Activated T-cell treated with anti-CD3 and anti-CD28 coated beads for 4 hours (primary cell): ENCODE measurements around the gene SH2B2.

ENCODE experiments used
- DNase-seq: peaks from one replicate; pipeline ENCODE4 v3.0.0-alpha.2; 2020

Gene SH2B2

GRCh38 chr7:102286237-102287110 is at the start of gene SH2B2:
SH2B2 (plus strand) TSS chr7:102286868; CDS start chr7:102300551, 13,683 bp downstream.
- DNase-seq: no peak

GRCh38 chr7:102239206-102239820 is 47.4 kb upstream of the SH2B2 start:
- no peak for DNase-seq

GRCh38 chr7:102241431-102241830 is 45.2 kb upstream of the SH2B2 start:
- no peak for DNase-seq

DNA sequence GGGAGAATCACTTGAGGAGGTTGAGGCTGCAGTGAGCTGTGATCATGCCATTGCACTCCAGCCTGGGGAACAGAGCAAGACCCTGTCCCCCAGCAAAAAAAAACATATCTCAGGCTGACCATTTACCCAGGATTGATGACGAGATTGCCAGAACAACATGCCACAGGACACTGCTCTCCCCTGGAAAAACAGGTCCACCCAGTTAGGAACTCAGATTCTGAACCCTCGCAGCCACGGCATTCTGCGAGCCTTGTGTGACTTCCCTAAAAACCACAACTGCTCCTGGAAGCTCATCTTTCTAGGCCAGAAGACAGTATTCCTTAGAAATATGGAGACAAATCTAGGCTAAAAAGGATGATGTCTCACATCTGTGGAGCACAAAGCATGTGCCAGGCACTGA is 42.1 kb upstream of the SH2B2 start:
- no peak for DNase-seq

GRCh38 chr7:102248081-102248455 is 38.6 kb upstream of the SH2B2 start:
- no peak for DNase-seq

DNA sequence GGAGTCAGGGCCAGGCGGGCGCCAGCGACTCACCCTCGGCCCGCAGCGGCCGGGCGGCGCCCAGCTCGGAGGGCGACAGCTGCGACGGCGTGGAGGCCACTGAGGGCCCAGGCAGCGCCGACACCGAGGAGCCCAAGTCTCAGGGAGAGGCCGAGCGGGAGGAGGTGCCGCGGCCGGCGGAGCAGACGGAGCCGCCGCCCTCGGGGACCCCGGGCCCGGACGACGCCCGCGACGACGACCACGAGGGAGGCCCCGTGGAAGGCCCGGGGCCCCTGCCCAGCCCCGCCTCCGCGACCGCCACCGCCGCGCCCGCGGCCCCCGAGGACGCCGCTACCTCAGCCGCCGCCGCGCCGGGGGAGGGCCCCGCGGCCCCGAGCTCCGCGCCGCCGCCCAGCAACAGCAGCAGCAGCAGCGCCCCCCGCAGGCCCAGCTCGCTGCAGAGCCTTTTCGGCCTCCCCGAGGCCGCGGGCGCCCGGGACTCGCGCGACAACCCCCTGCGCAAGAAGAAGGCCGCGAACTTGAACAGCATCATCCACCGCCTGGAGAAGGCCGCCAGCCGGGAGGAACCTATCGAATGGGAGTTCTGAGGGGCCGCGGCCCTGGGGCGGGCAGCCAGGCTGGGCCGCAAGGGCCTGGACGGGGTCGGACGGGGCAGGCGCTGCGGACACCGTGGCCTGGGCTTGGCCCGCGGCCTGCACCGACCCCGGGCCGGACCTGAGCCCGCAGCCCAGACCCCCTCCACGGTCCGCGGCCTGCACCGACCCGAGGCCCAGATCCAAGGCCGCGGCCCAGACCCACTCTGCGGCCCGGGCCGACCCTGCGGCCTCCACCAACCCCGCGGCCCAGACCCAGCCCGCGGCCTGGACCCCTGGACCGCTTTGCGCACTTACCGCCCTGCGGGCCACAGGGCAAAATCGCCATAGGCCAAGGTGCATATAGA is 37.9 kb upstream of the SH2B2 start:
- no peak for DNase-seq

DNA sequence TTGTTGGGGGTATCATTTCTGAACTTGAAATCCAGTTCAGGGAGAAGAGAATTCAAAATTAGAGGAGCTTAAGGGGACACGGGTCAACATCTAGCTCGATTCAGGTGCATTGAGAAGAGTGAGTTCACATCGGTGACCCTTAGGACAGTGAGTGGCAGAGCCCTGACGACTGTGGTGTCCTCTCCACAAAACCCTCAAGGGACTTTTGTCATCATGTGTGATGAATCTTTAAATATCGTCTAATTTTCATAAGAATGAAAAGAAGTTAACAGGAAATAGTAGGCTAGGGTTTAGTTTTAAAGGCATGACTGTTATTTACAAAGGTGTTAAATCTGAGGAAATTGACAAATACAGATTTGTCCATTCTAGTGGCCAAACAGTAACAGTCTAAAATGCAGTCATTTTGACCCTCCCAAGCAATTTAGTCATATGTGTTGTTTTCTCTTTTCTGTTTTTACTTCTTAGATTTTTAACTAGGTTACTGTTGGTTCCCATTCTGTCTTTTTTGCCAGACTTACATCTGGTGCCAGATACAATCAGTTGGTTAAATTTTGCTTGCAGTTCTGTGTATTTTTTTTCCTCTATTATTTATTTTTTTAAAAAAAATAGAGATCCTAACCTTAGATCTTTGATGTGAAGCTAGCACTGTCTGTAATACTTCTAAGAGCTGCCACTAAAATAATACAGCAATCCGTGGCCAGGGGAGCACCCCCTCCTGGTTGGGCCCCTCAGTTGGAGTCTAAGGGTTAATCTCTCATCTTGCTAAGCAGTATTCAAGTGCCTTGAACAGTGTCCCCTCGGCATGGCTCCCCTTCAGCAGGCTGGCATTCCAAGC is 34.9 kb upstream of the SH2B2 start:
- no peak for DNase-seq

- no peak for DNase-seq
Observed at GRCh38 chr7:102252366-102252982, 34.2 kb upstream of the SH2B2 start.

GRCh38 chr7:102253066-102253972 is 33.3 kb upstream of the SH2B2 start:
- no peak for DNase-seq

- DNase-seq: no peak
Observed at GRCh38 chr7:102253973-102254370, 32.7 kb upstream of the SH2B2 start.

DNA sequence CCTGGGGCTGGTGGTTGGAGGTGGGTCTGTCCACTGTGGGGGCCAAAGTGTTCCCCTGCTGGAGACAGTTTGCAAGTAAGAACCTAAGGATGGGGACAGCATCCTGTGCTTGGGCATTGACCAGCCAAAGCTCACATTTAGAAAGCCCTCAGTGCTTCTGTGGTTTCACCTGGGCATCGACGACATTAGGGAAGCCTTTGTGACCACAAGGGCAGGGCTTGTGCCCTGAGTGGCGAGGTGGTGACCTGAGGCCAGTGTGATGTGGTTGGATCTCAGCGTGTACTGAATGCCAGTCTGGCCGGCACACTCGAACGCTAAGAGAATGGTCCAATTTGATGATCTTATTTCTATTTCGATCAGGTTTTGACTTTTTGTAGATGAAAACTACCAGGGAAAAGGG is 32.1 kb upstream of the SH2B2 start:
- no peak for DNase-seq

DNA sequence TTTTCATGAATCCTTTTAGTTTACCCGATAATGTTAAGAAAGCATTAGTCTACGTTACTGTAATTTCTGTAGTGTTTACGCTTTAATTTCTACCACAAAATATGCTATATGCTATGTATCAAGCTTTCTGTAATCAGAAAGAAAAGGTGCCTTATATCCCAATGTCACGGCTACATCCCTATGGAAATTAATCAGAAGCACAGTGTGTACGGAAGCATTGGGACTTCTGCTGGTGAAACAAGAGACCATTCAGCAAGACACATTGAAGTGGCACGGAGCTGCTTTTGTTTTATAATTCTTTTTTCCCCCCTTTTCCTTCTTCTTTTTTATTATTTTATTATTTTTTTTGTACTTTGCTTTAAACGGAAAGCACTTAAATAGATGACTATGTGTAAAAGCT is 31.2 kb upstream of the SH2B2 start:
- DNase-seq: no peak

- no peak for DNase-seq
Observed at GRCh38 chr7:102255916-102256315, 30.8 kb upstream of the SH2B2 start.

DNA sequence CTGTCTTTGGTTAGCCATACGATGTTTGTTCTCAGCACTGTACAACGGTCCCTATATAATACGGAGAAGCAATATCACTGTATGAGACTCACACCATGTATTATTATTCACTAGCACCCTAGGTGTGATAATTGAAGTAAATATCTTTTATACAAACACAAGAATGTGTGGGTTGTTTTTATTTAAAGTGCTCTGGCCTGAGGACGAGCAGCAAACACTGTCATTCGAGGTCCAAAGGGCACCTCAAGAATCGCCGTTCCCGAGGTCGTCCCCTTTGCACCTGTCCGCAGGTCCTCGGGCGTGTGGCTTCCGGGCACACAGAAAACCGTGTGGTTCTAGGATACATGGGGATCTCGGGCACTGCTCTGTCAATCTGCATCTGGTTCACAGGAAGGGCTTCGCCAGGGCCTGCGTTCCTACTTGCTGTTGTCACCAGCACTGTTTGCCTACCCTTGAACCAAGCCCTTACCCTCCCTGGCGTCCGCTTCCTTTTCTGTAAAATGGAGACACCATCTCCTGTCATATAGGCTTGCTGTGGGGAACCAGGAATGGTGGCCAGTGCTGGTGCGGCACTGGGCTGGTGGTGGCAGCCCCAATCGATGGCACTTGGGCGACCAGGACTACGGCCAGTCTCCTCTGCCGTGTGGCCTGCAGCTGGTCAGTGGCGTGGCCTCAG is 28.5 kb upstream of the SH2B2 start:
- DNase-seq: no peak

GRCh38 chr7:102258749-102259107 is 27.9 kb upstream of the SH2B2 start:
- no peak for DNase-seq

DNA sequence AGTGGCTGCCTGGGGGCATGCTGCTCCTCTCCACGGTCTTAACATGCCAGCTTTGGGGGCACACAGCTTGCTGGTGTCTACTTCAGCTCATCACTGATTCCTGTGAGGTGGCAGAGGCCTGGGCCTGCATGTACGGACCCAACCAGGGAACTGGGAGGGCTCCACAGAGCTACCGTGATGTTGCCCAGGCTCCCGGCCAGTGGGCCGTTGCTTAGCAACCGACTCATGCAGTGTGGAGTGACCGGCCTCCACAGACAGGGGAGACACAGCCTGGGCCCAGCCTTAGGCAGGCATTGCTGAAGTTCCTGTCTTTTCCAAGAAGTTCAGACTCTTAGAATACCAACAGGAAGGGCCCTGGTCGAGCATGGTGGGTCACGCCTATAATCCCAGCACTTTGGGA is 25.8 kb upstream of the SH2B2 start:
- no peak for DNase-seq

DNA sequence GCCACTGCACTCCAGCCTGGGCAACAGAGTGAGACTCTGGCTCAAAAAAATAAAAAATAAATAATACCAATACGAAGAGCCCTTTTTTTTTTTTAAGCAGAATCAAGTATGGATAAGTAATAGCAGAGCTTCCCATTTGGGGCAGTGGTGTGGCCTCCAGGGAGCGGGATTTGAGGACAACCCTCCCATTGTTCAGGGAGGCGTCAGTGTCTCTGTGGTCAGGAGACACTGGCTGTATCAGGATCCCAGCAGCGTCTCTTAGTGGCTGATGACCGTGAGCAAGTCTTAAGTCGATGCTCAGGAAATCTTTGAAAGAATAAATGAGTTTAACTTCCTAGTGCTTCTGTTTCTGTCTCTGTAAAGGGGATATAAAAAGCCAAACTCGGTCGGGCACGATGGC is 25.2 kb upstream of the SH2B2 start:
- DNase-seq: no peak

DNA sequence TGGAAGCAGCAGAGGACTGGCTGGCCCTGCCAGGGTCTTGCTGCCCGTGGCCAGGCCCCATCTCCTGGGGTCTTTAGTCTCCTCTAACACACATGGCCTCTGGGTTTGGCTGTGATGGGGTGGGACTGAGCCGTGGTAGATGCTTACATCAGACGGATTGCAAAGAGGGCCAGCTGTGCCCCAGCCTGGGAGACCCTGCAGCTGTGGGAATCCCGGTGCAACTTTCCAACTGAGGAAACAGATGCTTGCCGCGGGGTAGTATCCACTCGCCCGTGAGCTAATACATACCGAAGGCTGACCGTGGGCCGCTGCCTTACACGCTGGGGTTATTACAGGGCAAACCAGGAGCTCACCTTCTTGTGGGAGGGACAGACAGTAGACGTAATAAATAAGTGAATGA is 24.1 kb upstream of the SH2B2 start:
- no peak for DNase-seq

- DNase-seq: no peak
Observed at GRCh38 chr7:102264367-102264891, 22.2 kb upstream of the SH2B2 start.

DNA sequence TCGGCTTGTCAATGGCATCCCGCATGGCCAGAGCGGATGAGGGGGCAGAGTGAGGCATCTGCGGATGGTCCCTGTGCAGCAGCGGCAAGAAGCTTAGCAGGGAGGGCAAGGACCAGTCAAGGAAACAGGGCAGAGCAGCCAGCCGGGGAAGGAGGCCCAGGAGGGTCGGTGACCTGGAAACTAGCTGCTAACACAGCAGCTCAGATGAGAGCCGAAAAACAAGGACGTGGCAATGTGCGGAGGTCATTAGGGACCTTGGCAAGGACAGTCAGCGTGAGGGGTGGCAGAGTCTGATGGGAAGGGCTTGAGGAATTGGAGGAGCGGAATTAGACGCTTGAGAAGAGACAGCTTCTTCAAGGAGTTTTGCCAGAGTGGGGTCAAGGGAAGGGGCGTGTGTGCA is 20.1 kb upstream of the SH2B2 start:
- DNase-seq: no peak
